Stimulated activated CD4-positive, alpha-beta T cell treated with anti-CD3 and anti-CD28 coated beads, Interleukin-4, amount 100 ng/mL, for 1 hour (primary cell): ENCODE data around the gene LRGUK.
"Not testable (repeated sequence)": the region's sequence is repeated elsewhere in the genome, so short reads cannot be mapped to it uniquely, and the experiment has no call there.

Experiments
- DNase-seq: peaks from one replicate; pipeline ENCODE4 v3.0.0-alpha.2; 2020

LRGUK gene

GRCh38 chr7:134255814-134256213 is 128.7 kb downstream of the LRGUK start:
- no peak for DNase-seq

GRCh38 chr7:134262322-134262721 is 135.2 kb downstream of the LRGUK start:
- DNase-seq, result no peak

DNA sequence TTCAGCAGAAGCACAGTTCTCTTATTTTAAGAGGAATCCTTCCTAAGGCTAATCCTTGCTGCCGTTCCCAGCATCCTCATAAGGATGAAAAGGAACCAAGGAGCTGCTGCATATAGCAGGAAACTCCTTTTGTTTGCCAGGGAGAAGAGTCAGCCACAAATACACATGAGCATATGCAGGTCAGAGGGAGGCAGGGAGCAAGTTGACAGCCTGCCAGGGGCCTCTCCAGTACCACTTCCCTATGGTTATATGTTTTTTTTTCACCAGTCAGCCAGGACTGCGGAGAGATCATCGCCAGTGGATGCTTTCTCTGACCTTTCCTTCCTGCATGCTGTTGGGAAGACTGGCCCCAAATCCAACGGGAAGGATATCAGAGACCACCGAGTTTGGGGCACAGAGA is 149.8 kb downstream of the LRGUK start:
- DNase-seq, result no peak

GRCh38 chr7:134278502-134279153 is 151.5 kb downstream of the LRGUK start:
- no peak for DNase-seq

DNA sequence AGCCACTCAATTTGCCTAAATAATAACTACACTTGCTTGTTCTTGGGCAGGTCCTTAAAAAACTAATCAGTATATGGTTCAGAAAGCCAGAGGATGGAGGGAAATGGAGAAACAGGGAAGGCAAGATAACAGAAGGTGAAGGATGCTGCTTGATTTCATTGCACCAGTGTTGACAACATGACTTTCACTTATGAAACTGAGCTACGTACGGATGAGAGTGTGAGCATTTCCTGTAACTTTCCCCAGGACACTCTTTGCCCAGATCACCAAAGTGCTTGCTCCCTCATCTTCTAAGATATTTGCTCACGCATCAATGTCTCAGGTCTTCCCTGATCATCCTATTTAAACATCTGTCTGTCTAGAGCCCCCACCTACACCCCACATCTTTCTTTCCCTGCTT is 152.2 kb downstream of the LRGUK start:
- no peak for DNase-seq

DNA sequence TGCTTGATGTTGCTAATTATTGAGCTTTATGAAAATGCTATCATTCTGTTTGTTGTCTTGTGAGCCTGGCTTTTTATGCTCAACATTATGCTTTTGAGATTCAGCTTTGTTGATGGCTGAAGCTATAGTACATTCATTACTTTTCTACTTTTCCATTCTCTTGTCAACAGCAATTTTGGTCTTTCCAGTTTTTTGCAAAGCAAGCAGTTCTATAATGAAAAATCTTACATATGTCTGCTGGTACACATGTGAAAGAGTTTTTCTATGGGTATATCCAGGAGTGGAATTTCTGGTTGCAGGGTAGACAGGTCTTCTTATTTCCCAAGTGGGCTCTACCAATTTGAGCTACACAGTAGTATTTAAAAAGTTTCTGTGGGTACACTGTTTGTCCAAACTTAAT is 152.8 kb downstream of the LRGUK start:
- no peak for DNase-seq

- no peak for DNase-seq
These were observed 153.4 kb downstream of the LRGUK start for GRCh38 chr7:134280508-134280907.

GRCh38 chr7:134284011-134284410 is 156.9 kb downstream of the LRGUK start:
- DNase-seq, result no peak

- DNase-seq, result no peak
These were observed 157.8 kb downstream of the LRGUK start for GRCh38 chr7:134284952-134285351.

- DNase-seq, result no peak
These were observed 160.9 kb downstream of the LRGUK start for GRCh38 chr7:134287916-134288659.

DNA sequence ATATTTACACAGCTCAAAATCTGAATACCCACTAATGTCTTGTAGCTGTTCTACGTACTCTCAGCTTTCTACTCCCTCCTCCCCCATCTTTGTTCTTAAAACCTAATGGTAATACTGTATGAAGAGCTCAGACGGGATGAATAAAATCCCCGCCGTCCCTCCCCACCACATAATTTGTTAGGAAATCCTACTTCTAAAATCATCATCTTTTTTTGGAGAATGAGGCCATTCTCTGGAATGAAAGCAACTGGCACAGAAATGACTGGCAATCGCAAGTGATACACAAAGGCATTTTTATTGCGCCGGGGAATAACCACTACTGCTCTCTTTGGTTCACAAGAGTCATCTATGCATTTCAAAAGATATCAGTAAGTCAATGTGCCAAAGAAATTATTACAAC is 162.3 kb downstream of the LRGUK start:
- DNase-seq, result no peak

DNA sequence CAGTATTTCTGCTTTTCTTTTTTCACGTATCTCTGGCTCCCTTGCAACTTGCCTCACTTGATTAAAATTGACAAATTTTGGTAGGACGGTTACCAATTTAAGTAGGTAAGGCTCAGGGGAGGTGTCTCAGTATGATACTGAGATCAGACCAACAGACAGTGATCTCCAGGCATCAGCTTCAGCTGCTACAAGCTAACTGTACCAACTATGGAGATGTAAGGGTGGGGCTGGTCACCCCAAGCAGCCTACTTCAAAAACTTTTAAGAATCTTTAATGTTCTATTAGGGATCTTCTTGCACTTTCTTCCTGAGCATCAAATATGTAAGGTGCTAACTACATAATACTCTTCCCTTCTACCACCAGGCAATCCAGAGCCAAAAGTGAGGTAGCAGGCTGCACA is 162.7 kb downstream of the LRGUK start:
- DNase-seq, result no peak

DNA sequence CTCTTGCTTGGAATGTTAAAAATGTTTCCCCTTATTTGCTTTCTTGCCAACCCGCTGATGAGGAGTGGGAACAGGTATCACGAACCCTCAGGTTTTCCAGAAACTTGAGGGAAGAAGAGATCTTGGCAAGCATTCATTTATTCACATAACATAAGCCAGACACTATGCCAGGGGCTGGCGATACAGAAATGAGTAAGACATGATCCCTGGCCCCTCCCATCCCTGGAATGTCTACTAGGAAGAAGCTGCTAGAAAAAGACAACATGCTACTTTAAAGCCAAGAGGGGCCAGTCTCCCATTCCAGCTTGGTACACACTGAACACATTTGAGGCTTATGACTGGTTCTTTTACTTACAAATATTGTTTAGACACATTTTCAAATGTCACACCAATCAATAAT is 163.1 kb downstream of the LRGUK start:
- DNase-seq, result no peak

DNA sequence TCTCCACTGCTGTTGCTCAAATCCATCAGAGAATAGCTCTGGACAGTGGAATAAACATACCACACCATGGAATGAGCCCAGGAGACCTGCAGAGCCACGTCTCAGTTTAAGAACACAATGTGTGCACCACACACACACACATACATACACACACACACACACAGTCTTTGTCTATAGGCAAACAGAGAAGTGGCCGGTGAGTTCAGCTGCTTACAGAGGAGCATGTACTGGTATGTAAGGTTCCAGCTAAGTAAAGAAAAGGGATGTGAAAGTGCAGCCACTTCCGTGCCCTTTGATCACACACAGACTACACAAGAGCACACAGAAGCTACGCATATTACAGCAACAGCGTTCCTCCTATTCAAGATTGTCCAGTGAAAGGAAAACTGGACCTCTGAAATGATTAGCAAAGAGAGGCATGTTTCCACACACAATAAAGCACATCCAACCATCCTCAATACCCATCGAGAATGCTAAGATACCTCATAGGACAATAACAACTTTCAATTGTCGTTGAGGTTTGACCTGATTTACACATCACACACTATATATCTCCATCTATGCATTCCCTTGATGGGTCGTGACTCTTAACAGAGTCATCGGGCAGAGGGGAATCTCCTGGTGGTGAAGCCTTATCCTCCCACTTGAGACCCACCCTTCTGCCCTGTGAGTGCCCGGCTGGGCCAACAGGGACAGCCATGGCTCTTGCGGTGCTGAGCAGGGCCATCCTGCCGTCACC is 166.0 kb downstream of the LRGUK start:
- no peak for DNase-seq

DNA sequence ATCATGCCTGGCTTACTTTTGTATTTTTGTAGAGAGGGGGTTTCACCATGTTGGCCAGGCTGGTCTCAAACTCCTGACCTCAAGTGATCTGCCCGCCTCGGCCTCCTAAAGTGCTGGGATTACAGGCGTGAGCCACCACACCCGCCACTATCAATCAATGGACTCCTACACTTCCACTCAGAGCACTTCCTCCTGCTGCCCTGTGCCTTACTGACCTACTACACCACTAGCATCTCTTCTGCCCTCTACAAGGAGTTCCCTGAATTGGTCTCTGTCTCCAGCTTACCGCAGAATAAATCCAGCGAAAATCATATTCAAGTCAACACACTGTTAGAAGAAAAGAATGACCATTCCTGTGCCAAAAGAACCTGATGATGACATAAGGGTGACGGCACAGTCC is 168.8 kb downstream of the LRGUK start:
- not testable (repeated sequence) for DNase-seq

- DNase-seq, result no peak
These were observed 170.3 kb downstream of the LRGUK start for GRCh38 chr7:134297489-134297888.

- no peak for DNase-seq
These were observed 172.0 kb downstream of the LRGUK start for GRCh38 chr7:134298902-134299683.

GRCh38 chr7:134300988-134301387 is 173.8 kb downstream of the LRGUK start:
- DNase-seq, result no peak

- no peak for DNase-seq
These were observed 174.5 kb downstream of the LRGUK start for GRCh38 chr7:134301592-134301991.

GRCh38 chr7:134302120-134302519 is 175.0 kb downstream of the LRGUK start:
- DNase-seq, result no peak

DNA sequence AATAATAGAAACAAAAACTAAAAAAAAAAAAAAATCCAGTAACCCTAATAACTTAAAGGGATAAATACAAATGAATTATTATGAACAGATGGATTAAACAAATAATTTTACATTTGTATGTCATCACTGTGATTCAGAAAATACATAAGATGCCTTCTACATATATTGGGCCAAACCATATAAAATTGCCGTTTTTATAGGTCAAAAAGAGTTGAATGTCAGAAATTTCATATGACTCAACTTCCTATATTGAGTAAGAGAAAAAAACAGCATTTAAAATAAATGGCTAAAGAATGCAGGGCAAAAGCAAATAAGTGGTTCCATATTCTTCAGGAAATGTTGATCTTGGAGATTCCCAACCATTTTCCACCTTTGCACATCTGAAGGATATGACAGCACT is 180.2 kb downstream of the LRGUK start:
- no peak for DNase-seq

GRCh38 chr7:134308548-134308947 is 181.4 kb downstream of the LRGUK start:
- no peak for DNase-seq

DNA sequence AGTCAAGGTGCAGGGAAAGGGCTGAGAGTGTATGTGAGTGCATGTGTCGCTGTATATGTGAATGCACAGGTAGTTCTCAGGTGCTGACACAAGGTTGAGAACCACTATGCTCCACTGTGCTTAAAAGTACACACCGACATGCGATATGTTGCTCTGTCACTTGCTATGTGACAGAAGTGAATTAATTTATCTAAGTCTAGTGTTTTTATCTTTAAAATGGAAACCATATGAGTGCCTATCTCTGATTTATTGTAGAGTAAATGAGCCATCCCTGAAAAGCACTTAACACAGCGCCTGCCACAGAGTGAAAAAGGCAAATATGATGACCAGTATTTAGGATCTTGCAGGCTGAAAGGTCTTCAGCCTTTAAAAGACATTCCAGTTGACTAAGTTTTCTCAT is 184.7 kb downstream of the LRGUK start:
- no peak for DNase-seq
